GM12872 (cell line): ENCODE results near the gene AGBL1.
A peak's percentile ranks its signal among the peaks of the same experiment; 100 is the strongest.

ENCODE experiments used
- CTCF ChIP-seq: IDR thresholded peaks from 3 replicates; pipeline ENCODE4 v1.5.1; 2011; ENCODE audit warnings: low read depth, mild to moderate bottlenecking, low read length, moderate library complexity; ENCODE audit not compliant: insufficient read depth

AGBL1 gene

GRCh38 chr15:86197770-86198169, 118.1 kb downstream of the AGBL1 start:
- no peak for TF ChIP-seq CTCF

- TF ChIP-seq CTCF, result no peak
Observed at GRCh38 chr15:86199467-86200145, 119.9 kb downstream of the AGBL1 start.

GRCh38 chr15:86201313-86202008, 121.8 kb downstream of the AGBL1 start:
- no peak for TF ChIP-seq CTCF

GRCh38 chr15:86203462-86203861, 123.8 kb downstream of the AGBL1 start:
- no peak for TF ChIP-seq CTCF

- no peak for TF ChIP-seq CTCF
Observed at GRCh38 chr15:86205096-86205495, 125.4 kb downstream of the AGBL1 start.

- 0 out of 3 replicates have a peak, but pooled peaks have one; percentile 11 for TF ChIP-seq CTCF
Observed at GRCh38 chr15:86213420-86213819, 133.7 kb downstream of the AGBL1 start.

GRCh38 chr15:86213888-86214287, 134.2 kb downstream of the AGBL1 start:
- TF ChIP-seq CTCF, result no peak
